Neural cell (in vitro differentiated cells): Measurements from ENCODE around the gene NOP56. TPM values are rescaled to one million over a fixed set of nuclear protein-coding genes. Genes with fewer than 3 reads are reported as not detected.
A peak's percentile ranks its signal among the peaks of the same experiment; 100 is the strongest.

Source experiments
- H2AFZ ChIP-seq: fragments of 200-600, 300-800 bp; sonication (generic), shearing (Covaris generic); 2 replicates; pipeline ENCODE4 v1.6.0; 2014; ENCODE audit warnings: low read depth, mild to moderate bottlenecking, antibody characterized with exemption, low read length, moderate library complexity
- H3F3A ChIP-seq: fragments of 200-600 bp; shearing (Covaris generic); 2 replicates; pipeline ENCODE4 v1.6.1; 2016; ENCODE audit warnings: mild to moderate bottlenecking, moderate library complexity, mixed read lengths, antibody characterized with exemption, low read length; ENCODE audit not compliant: insufficient read depth, poor library complexity, severe bottlenecking
- H3K27ac ChIP-seq: fragments of 200-600, 300-800 bp; sonication (generic), shearing (Covaris generic); 2 replicates; pipeline ENCODE4 v1.5.1; 2014; ENCODE audit warnings: mild to moderate bottlenecking, low read length, moderate library complexity
- H3K27me3 ChIP-seq: fragments of 300-800, 200-600 bp; sonication (generic), shearing (Covaris generic); 2 replicates; pipeline ENCODE4 v1.6.0; 2014; ENCODE audit warnings: mild to moderate bottlenecking, low read depth, low read length, moderate library complexity; ENCODE audit not compliant: insufficient read depth
- H3K36me3 ChIP-seq: fragments of 300-800, 200-600 bp; sonication (generic), shearing (Covaris generic); 2 replicates; pipeline ENCODE4 v1.5.1; 2014; ENCODE audit warnings: mild to moderate bottlenecking, antibody characterized with exemption, low read length, moderate library complexity; ENCODE audit not compliant: insufficient read depth
- H3K4me2 ChIP-seq: fragments of 300-800, 200-600 bp; sonication (generic), shearing (Covaris generic); 2 replicates; pipeline ENCODE4 v1.6.0; 2014; ENCODE audit warnings: mild to moderate bottlenecking, low read length
- H3K4me3 ChIP-seq: fragments of 300-800, 200-600 bp; sonication (generic), shearing (Covaris generic); 2 replicates; pipeline ENCODE4 v1.5.1; 2014; ENCODE audit warnings: mild to moderate bottlenecking, low read length, moderate library complexity
- H3K79me2 ChIP-seq: fragments of 200-600 bp; shearing (Covaris generic); replicated peaks from 2 replicates; pipeline ENCODE4 v1.6.0; 2014; ENCODE audit warnings: mild to moderate bottlenecking, low read length, moderate library complexity; ENCODE audit not compliant: insufficient read depth
- H3K9ac ChIP-seq: fragments of 300-800, 200-600 bp; sonication (generic), shearing (Covaris generic); 2 replicates; pipeline ENCODE4 v1.6.1; 2016; ENCODE audit warnings: mild to moderate bottlenecking, low read length, mixed read lengths
- H3K9me2 ChIP-seq: fragments of 200-600 bp; shearing (Covaris generic); 2 replicates; pipeline ENCODE4 v1.6.1; 2016; ENCODE audit warnings: mild to moderate bottlenecking, low read length, mixed read lengths; ENCODE audit not compliant: insufficient read depth
- H3K9me3 ChIP-seq: fragments of 200-600, 300-800 bp; sonication (generic), shearing (Covaris generic); 2 replicates; pipeline ENCODE4 v1.6.1; 2016; ENCODE audit warnings: mild to moderate bottlenecking, mixed run types, low read length, moderate library complexity, mixed read lengths
- H4K20me1 ChIP-seq: fragments of 200-600 bp; shearing (Covaris generic); 2 replicates; pipeline ENCODE4 v1.6.1; 2016; ENCODE audit warnings: mild to moderate bottlenecking, mixed run types; ENCODE audit not compliant: insufficient read depth
- CTCF ChIP-seq: fragments of 450-650 bp; IDR thresholded peaks from 2 replicates; pipeline ENCODE4 v1.5.1; 2014; ENCODE audit warnings: antibody characterized with exemption, mild to moderate bottlenecking, moderate library complexity; ENCODE audit not compliant: poor library complexity, severe bottlenecking
- EP300 ChIP-seq: fragments of 450-650 bp; conservative IDR thresholded peaks from 2 replicates; pipeline ENCODE4 v1.6.1; 2014; ENCODE audit warnings: antibody characterized with exemption, mild to moderate bottlenecking, moderate library complexity; ENCODE audit not compliant: poor library complexity, severe bottlenecking
- EZH2 ChIP-seq: fragments of 200-600, 300-800 bp; shearing (Covaris generic), sonication (generic); IDR thresholded peaks from 2 replicates; pipeline ENCODE4 v1.6.1; 2014; ENCODE audit warnings: antibody characterized with exemption, low read length, borderline replicate concordance, mild to moderate bottlenecking; ENCODE audit not compliant: insufficient read depth, poor library complexity, severe bottlenecking
- MXI1 ChIP-seq: fragments of 450-650 bp; conservative IDR thresholded peaks from 2 replicates; pipeline ENCODE4 v1.6.1; 2014; ENCODE audit warnings: antibody characterized with exemption, mild to moderate bottlenecking; ENCODE audit not compliant: poor library complexity, severe bottlenecking
- POLR2AphosphoS5 ChIP-seq: IDR thresholded peaks from 2 replicates; pipeline ENCODE4 v1.6.1; 2012
- RAD21 ChIP-seq: fragments of 450-650 bp; conservative IDR thresholded peaks from 2 replicates; pipeline ENCODE4 v1.6.1; 2014; ENCODE audit warnings: antibody characterized with exemption, mild to moderate bottlenecking, moderate library complexity
- REST ChIP-seq: IDR thresholded peaks from 2 replicates; pipeline ENCODE4 v1.6.1; 2012; ENCODE audit warnings: borderline replicate concordance
- SMC3 ChIP-seq: fragments of 450-650 bp; conservative IDR thresholded peaks from 2 replicates; pipeline ENCODE4 v1.6.1; 2014; ENCODE audit warnings: antibody characterized with exemption, mild to moderate bottlenecking, moderate library complexity; ENCODE audit not compliant: poor library complexity
- TAF1 ChIP-seq: IDR thresholded peaks from 2 replicates; pipeline ENCODE4 v1.6.1; 2012; ENCODE audit warnings: low read depth
- polyA plus RNA-seq: library from polyadenylated mRNA; depleted of rRNA; stranded (reverse); fragments of >200 nt; gene quantifications from 2 replicates; pipeline ENCODE4 v1.2.3, GENCODE V29; 2014

The NOP56 gene
- polyA plus RNA-seq, 1 donor from 2014 or later: 188 TPM

GRCh38 chr20:2626853-2627541 is 25.4 kb upstream of the NOP56 start:
- Histone ChIP-seq H4K20me1 (no peaks in the 10 kb centered on the region), H3K27me3 (no peaks in the 10 kb centered on the region)
- TF ChIP-seq EZH2 (no peak), RAD21 (no peak), EP300 (no peak), REST (no peak), TAF1 (no peak), POLR2AphosphoS5 (no peak), SMC3 (no peak)

DNA sequence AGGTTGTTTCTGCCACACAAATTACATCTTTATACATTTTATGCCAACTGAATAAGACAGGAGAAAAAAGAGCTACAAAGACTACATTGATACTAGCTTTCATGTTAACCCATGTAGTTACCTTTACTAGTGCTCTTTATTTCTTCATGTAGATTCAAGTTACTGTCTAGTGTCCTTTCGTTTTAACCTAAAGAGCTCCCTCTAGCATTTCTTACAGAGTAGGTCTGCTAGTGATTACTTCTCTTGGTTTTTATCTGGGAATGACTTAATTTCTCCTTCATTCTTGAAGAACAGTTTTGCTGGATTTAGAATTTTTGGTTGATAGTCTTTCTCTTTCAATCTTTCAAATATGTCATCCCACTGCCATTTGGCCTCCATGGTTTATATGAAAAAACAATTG is 21.2 kb upstream of the NOP56 start:
- no peaks in the 10 kb centered on the region for H4K20me1 ChIP-seq
- no peaks in the 10 kb centered on the region for H3K79me2 ChIP-seq
- H3K27ac ChIP-seq: no peak overlapping the region
- no peaks in the 10 kb centered on the region for H3K27me3 ChIP-seq
- no peaks in the 10 kb centered on the region for H3K9me3 ChIP-seq
- no peak overlapping the region for H3K4me3 ChIP-seq
- peak; percentile 13 for TF ChIP-seq SMC3
- TF ChIP-seq CTCF: peak; percentile 27
- TF ChIP-seq RAD21: peak; percentile 31
- no peak for TF ChIP-seq EZH2
- no peak overlapping the region for H2AFZ ChIP-seq
- H3F3A ChIP-seq: no peaks in the 10 kb centered on the region
- no peaks in the 10 kb centered on the region for H3K9me2 ChIP-seq
- H3K9ac ChIP-seq: no peak overlapping the region
- no peak overlapping the region for H3K4me2 ChIP-seq
- no peaks in the 10 kb centered on the region for H3K36me3 ChIP-seq

More at GRCh38 chr20:2626853-2627541, 25.4 kb upstream of the NOP56 start:
- Histone ChIP-seq H3K9ac (no peak overlapping the region), H3K4me2 (no peak overlapping the region), H3K9me3 (no peaks in the 10 kb centered on the region), H3K4me3 (no peak overlapping the region), H3K27ac (no peak overlapping the region), H3F3A (no peaks in the 10 kb centered on the region), H3K9me2 (no peaks in the 10 kb centered on the region), H3K79me2 (no peaks in the 10 kb centered on the region), H2AFZ (no peak overlapping the region), H3K36me3 (no peaks in the 10 kb centered on the region)

- Histone ChIP-seq H3K4me3 (no peak overlapping the region), H3K27me3 (no peaks in the 10 kb centered on the region), H3K9me3 (no peaks in the 10 kb centered on the region), H3K79me2 (no peaks in the 10 kb centered on the region), H4K20me1 (no peaks in the 10 kb centered on the region), H3K27ac (no peak overlapping the region), H3K9ac (no peak overlapping the region), H3K9me2 (no peaks in the 10 kb centered on the region), H3K4me2 (no peak overlapping the region), H2AFZ (no peak overlapping the region), H3K36me3 (no peaks in the 10 kb centered on the region), H3F3A (no peaks in the 10 kb centered on the region)
- no peak for TF ChIP-seq SMC3
- no peak for TF ChIP-seq POLR2AphosphoS5
- TF ChIP-seq CTCF: no peak
- TF ChIP-seq TAF1: no peak
- no peak for TF ChIP-seq REST
- TF ChIP-seq EZH2: no peak
- TF ChIP-seq EP300: no peak
- no peak for TF ChIP-seq RAD21
- no peak for TF ChIP-seq MXI1
Measured at GRCh38 chr20:2633381-2633780, 19.1 kb upstream of the NOP56 start.
